ENCODE data around the gene COL5A1.

DNA sequence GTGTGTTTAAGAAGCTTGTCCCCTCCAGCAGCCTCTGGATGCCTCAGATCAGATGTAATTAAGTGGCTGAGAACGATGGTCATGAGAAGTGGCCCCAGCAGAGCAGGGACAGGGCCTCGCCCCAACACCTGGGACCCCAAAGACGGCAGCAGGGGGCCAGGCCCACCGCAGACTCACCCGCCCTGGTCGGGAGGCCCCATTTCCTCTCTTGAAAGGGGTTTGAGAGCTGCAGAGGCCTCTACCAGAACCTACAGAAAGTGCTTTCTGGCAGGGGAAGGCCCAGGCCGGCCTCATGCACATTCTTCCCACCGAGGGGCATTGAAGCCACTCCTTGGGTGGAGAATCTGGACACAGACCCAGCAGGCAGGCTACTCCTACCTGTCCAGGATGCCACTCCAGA lies 153.8 kb downstream of the COL5A1 start:
- TF ChIP-seq, protein P1, sequence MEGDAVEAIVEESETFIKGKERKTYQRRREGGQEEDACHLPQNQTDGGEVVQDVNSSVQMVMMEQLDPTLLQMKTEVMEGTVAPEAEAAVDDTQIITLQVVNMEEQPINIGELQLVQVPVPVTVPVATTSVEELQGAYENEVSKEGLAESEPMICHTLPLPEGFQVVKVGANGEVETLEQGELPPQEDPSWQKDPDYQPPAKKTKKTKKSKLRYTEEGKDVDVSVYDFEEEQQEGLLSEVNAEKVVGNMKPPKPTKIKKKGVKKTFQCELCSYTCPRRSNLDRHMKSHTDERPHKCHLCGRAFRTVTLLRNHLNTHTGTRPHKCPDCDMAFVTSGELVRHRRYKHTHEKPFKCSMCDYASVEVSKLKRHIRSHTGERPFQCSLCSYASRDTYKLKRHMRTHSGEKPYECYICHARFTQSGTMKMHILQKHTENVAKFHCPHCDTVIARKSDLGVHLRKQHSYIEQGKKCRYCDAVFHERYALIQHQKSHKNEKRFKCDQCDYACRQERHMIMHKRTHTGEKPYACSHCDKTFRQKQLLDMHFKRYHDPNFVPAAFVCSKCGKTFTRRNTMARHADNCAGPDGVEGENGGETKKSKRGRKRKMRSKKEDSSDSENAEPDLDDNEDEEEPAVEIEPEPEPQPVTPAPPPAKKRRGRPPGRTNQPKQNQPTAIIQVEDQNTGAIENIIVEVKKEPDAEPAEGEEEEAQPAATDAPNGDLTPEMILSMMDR (conservative IDR thresholded peaks at IDR 0.05): no peak
- TF ChIP-seq ZFX (IDR thresholded peaks at IDR 0.05): no peak

Data from C4-2B (cell line).